Airway epithelial cell (primary cell): ENCODE data around the gene GPR35. TPM values are rescaled to one million over a fixed set of nuclear protein-coding genes. Genes with fewer than 3 reads are reported as not detected.

Experiments
- total RNA-seq: library from RNA; depleted of rRNA; stranded (reverse); fragments of >200 nt; gene quantifications from 2 replicates; pipeline ENCODE4 v1.2.3, GENCODE V29; 2015

Gene GPR35
- total RNA-seq, result 0.28 TPM in 1 of 2 replicates, not detected in the other

DNA sequence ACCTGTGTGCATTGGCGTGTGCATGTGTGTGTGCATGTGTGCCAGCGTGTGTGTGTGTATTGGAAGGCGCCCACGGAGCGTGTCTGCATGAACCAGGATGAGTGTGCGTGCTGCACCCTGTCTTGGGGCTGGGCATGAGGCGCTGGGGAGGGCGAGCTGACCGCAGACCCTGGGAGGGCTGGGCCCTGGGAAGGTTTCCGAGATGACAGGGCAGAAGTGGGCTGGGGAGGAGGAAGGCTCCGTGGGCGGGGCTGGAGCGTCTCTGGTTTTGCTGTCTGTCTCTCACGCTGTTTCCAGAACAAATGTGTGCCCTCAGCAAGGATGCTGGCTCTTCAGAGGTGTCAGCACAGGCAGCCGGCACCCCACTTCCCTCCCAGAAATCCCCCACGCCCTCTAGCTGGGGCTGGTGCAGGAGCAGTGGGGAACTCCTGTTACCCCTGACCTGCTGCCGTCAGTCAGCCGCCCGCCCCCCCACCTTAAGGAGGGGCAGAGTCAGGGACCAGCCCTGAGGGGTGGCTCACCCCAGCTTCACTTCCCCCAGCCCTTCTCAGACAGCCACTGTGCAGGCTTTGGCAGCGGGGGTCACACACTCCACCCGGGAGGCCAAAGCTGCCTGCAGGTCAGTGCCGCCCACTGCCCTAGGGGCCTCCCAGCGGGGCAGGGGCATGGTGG lies at the start of gene GPR35:
Gene GPR35, plus strand, starts transcription at position 531 of the 672 bp plus-strand sequence. CDS start 4,473 bp downstream, outside the sequence.

GRCh38 chr2:240586198-240586918 lies 38.9 kb upstream of the GPR35 start, which contains the start of gene CAPN10:
Gene CAPN10 (plus strand): TSS chr2:240586734. CDS start chr2:240586912, 178 bp downstream.

Other genes with a start within 250 kb of the GPR35 start
- 210 and 229 TPM in 2 replicates for gene GPC1, start 189.8 kb upstream of the GPR35 start, total RNA-seq
- gene ANKMY1, start 67.5 kb upstream of the GPR35 start, total RNA-seq, result 5.9 and 6.9 TPM in 2 replicates
- 3.7 TPM in 2 replicates for gene DUSP28, start 65.1 kb upstream of the GPR35 start, total RNA-seq
- 31.4 and 35.1 TPM in 2 replicates for gene RNPEPL1, start 57.0 kb upstream of the GPR35 start, total RNA-seq
- gene CAPN10, start 38.7 kb upstream of the GPR35 start, total RNA-seq, result 18.1 and 25.5 TPM in 2 replicates
- not detected in 2 replicates for gene AQP12B, start 57.4 kb downstream of the GPR35 start, total RNA-seq
- gene AQP12A, start 66.4 kb downstream of the GPR35 start, total RNA-seq, result not detected in 2 replicates
- not detected in 2 replicates for gene KIF1A, start 194.7 kb downstream of the GPR35 start, total RNA-seq
- not detected in 2 replicates for gene AGXT, start 243.3 kb downstream of the GPR35 start, total RNA-seq